GM12878 (cell line): ENCODE data around the gene KCND2. TPM values are rescaled to one million over a fixed set of nuclear protein-coding genes. Genes with fewer than 3 reads are reported as not detected.

Source experiments
- ATAC-seq: fragments of 200-7000 bp; cut with Tn5 transposase; 3 replicates; pipeline ENCODE4 v1.9.1; 2020; ENCODE audit warnings: mild to moderate bottlenecking, moderate library complexity
- BruUV-seq: library from RNA; stranded (reverse); fragments of 400-500 nt; replicated peaks from 2 replicates; lab custom pipeline; 2021; lab: Mats Ljungman, UMichigan
- CTCF ChIA-PET: fragments of 300-600 bp; sonication (Branson Sonifier 250); formaldehyde crosslinking; extraction: SDS; loops from one replicate; lab custom pipeline; 2021; ENCODE audit warnings: inconsistent platforms; lab: Yijun Ruan, JAX
- POLR2A ChIA-PET: fragments of 350-600 bp; formaldehyde crosslinking; extraction: SDS; loops from one replicate; lab custom pipeline; 2021; ENCODE audit warnings: inconsistent platforms; lab: Charles Lee
- RAD21 ChIA-PET: fragments of 300-600 bp; sonication (Branson Sonifier 250); formaldehyde crosslinking; loops from one replicate; lab custom pipeline; 2023; ENCODE audit warnings: antibody characterized with exemption; ENCODE audit not compliant: unreplicated experiment; lab: Charles Lee
- SMC1A ChIA-PET: fragments of 300-600 bp; sonication (Branson Sonifier 250); formaldehyde crosslinking; loops from one replicate; lab custom pipeline; 2023; ENCODE audit not compliant: unreplicated experiment, uncharacterized antibody; lab: Charles Lee
- DNase-seq: peaks from one replicate; pipeline ENCODE4 v3.0.0-alpha.2; 2011; ENCODE audit warnings: low read depth, low spot score
- FAIRE-seq: peaks from 3 replicates; lab custom pipeline; 2011; peaks lifted over from hg19 to GRCh38; lab: Jason Lieb, UNC
- H2AFZ ChIP-seq: 2 replicates; pipeline ENCODE4 v1.6.0; 2011; ENCODE audit warnings: low read depth, low read length, control low read depth; ENCODE audit not compliant: control insufficient read depth
- H3K27ac ChIP-seq: 2 replicates; pipeline ENCODE4 v1.5.1; 2011; ENCODE audit warnings: control low read depth; ENCODE audit not compliant: control insufficient read depth, insufficient read depth
- H3K27me3 ChIP-seq, 2 experiments: replicated peaks in 1 of 2; 2 replicates each; pipeline versions ENCODE4 v1.6.0 to v1.6.1; 2011; ENCODE audit warnings: low read length in 1 of 2; ENCODE audit not compliant: control insufficient read depth in 2 of 2, insufficient read depth in 2 of 2
- H3K36me3 ChIP-seq, 2 experiments: 2 replicates each; pipeline ENCODE4 v1.5.1; 2011; ENCODE audit warnings: low read length in 1 of 2; ENCODE audit not compliant: control insufficient read depth in 2 of 2, insufficient read depth in 2 of 2
- H3K4me1 ChIP-seq: 2 replicates; pipeline ENCODE4 v1.6.1; 2011; ENCODE audit warnings: mild to moderate bottlenecking, low read length, moderate library complexity, mixed read lengths; ENCODE audit not compliant: control insufficient read depth, insufficient read depth
- H3K4me2 ChIP-seq: 2 replicates; pipeline ENCODE4 v1.6.0; 2011; ENCODE audit warnings: control low read depth; ENCODE audit not compliant: control insufficient read depth, insufficient read depth
- H3K4me3 ChIP-seq: fragments of 200-600 bp; sonication (generic); 2 replicates; pipeline ENCODE4 v1.5.1; 2016
- H3K79me2 ChIP-seq: 2 replicates; pipeline ENCODE4 v1.6.0; 2011; ENCODE audit warnings: low read length; ENCODE audit not compliant: control insufficient read depth, insufficient read depth
- H3K9ac ChIP-seq: 2 replicates; pipeline ENCODE4 v1.8.0; 2011; ENCODE audit warnings: low read length, control low read depth, mixed read lengths; ENCODE audit not compliant: control insufficient read depth, insufficient read depth
- H3K9me3 ChIP-seq: replicated peaks from 3 replicates; pipeline ENCODE4 v1.5.1; 2011; ENCODE audit warnings: mild to moderate bottlenecking, low read length; ENCODE audit not compliant: control insufficient read depth, insufficient read depth
- H4K20me1 ChIP-seq: 2 replicates; pipeline ENCODE4 v1.6.0; 2011; ENCODE audit not compliant: control insufficient read depth, insufficient read depth
- CBX3 ChIP-seq: fragments of 200-600 bp; sonication (generic); IDR thresholded peaks from 2 replicates; pipeline ENCODE4 v1.6.1; 2016; ENCODE audit warnings: low read depth, borderline replicate concordance
- CBX5 ChIP-seq: sonication (generic); IDR thresholded peaks from 2 replicates; pipeline ENCODE4 v1.6.1; 2016; ENCODE audit warnings: low read depth, moderate library complexity, mild to moderate bottlenecking, inconsistent platforms
- FOXM1 ChIP-seq: IDR thresholded peaks from 2 replicates; pipeline ENCODE4 v1.6.1; 2012; ENCODE audit warnings: low read depth, mild to moderate bottlenecking, inconsistent platforms, low read length, moderate library complexity
- MTA2 ChIP-seq: fragments of 450-650 bp; IDR thresholded peaks from 2 replicates; pipeline ENCODE4 v1.6.1; 2016; ENCODE audit warnings: low read depth, mild to moderate bottlenecking, moderate library complexity
- NFYA ChIP-seq: IDR thresholded peaks from 2 replicates; pipeline ENCODE4 v1.6.1; 2011; ENCODE audit warnings: low read depth, mild to moderate bottlenecking, low read length, improper control_type of control experiment, borderline replicate concordance
- RB1 ChIP-seq: fragments of 450-650 bp; formaldehyde crosslinking; IDR thresholded peaks from 2 replicates; pipeline ENCODE4 v1.6.1; 2017; ENCODE audit warnings: mild to moderate bottlenecking, borderline replicate concordance
- RFX5 ChIP-seq: IDR thresholded peaks from 2 replicates; pipeline ENCODE4 v1.6.1; 2011; ENCODE audit warnings: low read depth, low read length, improper control_type of control experiment
- SP1 ChIP-seq: IDR thresholded peaks from one replicate; pipeline ENCODE4 v1.6.1; 2011; ENCODE audit warnings: low read depth, low read length
- ZNF207 ChIP-seq: fragments of 450-650 bp; IDR thresholded peaks from 2 replicates; pipeline ENCODE4 v1.6.1; 2014; ENCODE audit warnings: antibody characterized with exemption, mild to moderate bottlenecking, borderline replicate concordance
- WGBS: methylation state at CpG from one replicate; pipeline ENCODE4 v1.1.6; 2016; ENCODE audit warnings: low lambda C conversion rate; ENCODE audit not compliant: insufficient replicate concordance, insufficient coverage; ENCODE audit errors: missing lambda C conversion rate; 5-methylcytosine and 5-hydroxymethylcytosine counted together
- in situ Hi-C: fragments of 300-500 bp; cut with MboI; formaldehyde crosslinking; loops from 9 replicates; pipeline ENCODE4 v1.14.3; 2018; ENCODE audit warnings: mixed read lengths
- intact Hi-C: fragments of 100-400 bp; cut with micrococcal nuclease; formaldehyde crosslinking; loops from one replicate; pipeline ENCODE4 v1.14.2; 2022; ENCODE audit not compliant: unreplicated experiment
- polyA plus RNA-seq, 11 experiments: library from polyadenylated mRNA; depleted of rRNA in 4 of 11; unstranded in 6 of 11; stranded (reverse) in 5 of 11; fragments of >200 nt; fragmentation: Nextera tagmentation in 4 of 11; fragmentation: Illumina TruSeq in 1 of 11; extraction: Ambion mirVana in 4 of 11; extraction: Trizol in 1 of 11; gene quantifications; 1 replicate in 1 of 11; 2 replicates in 10 of 11; pipeline versions ENCODE4 v1.2.1 to v1.2.3, GENCODE V29; 2011 to 2016; ENCODE audit warnings: inconsistent platforms in 2 of 11, missing spikeins in 2 of 11, low read depth in 1 of 11
- total RNA-seq, 4 experiments: library from RNA; depleted of rRNA in 3 of 4; stranded (reverse); fragments of >200 nt in 3 of 4; fragmentation: Illumina TruSeq in 1 of 4; extraction: Trizol in 1 of 4; gene quantifications; 2 replicates each; pipeline versions ENCODE4 v1.2.1 to v1.2.3, GENCODE V29; 2013 to 2021
- TF ChIP-seq, protein P1 (sequence below): fragments of 450-650 bp; formaldehyde crosslinking; IDR thresholded peaks from 2 replicates; pipeline ENCODE4 v1.5.0; 2022; ENCODE audit warnings: mild to moderate bottlenecking, missing genetic modification characterization
- TF ChIP-seq, protein P2 (sequence below): IDR thresholded peaks from 2 replicates; pipeline ENCODE4 v1.6.1; 2012; ENCODE audit warnings: low read depth, low read length, improper control_type of control experiment
- TF ChIP-seq, protein P3 (sequence below): fragments of 450-650 bp; conservative IDR thresholded peaks from 2 replicates; pipeline ENCODE4 v1.6.1; 2017; ENCODE audit warnings: mild to moderate bottlenecking, moderate library complexity

KCND2 gene
- total and polyA plus RNA-seq, 10 of the 15 experiments (the other 5 are each of a cell fraction or from before 2014, with no cell fraction given), result 3.6 to 22.3 (median 6.3) TPM

DNA sequence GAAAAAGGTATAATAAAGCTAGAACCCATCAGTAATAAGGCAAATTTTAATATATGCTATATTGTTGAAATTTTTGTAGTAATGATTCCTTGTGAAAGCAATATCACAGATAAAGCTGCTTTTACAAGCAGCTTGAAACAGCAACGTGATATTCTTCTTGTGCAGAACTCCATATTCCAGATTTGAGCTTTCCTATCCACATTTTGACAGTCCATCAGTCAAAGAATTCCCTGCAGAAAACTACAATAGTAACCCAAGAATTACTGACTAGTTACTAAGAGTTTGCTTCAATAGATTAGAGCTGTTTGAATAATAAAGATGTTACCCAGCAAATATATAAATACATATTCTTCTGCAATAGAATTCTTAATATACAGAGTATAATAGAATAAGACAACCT is 291.2 kb downstream of the KCND2 start:
- no peaks in the 10 kb centered on the region for H3K9me3 ChIP-seq
- WGBS, result 0% methylated on average over 1 of the region's 1 CpG
- DNase-seq (no peak), ATAC-seq (no peak), FAIRE-seq (no peak)
- SMC1A ChIA-PET, result interaction anchor here (1.1 to 2.0 kb wide), 4 partner anchors 9 to 14 kb away, joined by 3 to 6 read pairs (median 4); no protein-coding TSS in a partner anchor
- H3K4me3 ChIP-seq, result no peak overlapping the region
- H3K4me2 ChIP-seq, result no peak overlapping the region
- no peaks in the 10 kb centered on the region for H3K4me1 ChIP-seq
- CTCF ChIA-PET, result interaction anchor here (0.8 to 2.0 kb wide), 3 partner anchors 9 to 12 kb away, joined by 3 to 10 read pairs (median 3); no protein-coding TSS in a partner anchor
- H2AFZ ChIP-seq, result no peak overlapping the region
- H3K36me3 ChIP-seq, result no peaks in the 10 kb centered on the region; a peak in 1 of 4 replicates
- intact Hi-C loops (no loop called here), in situ Hi-C loops (loop anchor here (25.0 kb wide), 1 partner anchor 1302 kb away; no protein-coding TSS in a partner anchor)
- TF ChIP-seq, protein P1, sequence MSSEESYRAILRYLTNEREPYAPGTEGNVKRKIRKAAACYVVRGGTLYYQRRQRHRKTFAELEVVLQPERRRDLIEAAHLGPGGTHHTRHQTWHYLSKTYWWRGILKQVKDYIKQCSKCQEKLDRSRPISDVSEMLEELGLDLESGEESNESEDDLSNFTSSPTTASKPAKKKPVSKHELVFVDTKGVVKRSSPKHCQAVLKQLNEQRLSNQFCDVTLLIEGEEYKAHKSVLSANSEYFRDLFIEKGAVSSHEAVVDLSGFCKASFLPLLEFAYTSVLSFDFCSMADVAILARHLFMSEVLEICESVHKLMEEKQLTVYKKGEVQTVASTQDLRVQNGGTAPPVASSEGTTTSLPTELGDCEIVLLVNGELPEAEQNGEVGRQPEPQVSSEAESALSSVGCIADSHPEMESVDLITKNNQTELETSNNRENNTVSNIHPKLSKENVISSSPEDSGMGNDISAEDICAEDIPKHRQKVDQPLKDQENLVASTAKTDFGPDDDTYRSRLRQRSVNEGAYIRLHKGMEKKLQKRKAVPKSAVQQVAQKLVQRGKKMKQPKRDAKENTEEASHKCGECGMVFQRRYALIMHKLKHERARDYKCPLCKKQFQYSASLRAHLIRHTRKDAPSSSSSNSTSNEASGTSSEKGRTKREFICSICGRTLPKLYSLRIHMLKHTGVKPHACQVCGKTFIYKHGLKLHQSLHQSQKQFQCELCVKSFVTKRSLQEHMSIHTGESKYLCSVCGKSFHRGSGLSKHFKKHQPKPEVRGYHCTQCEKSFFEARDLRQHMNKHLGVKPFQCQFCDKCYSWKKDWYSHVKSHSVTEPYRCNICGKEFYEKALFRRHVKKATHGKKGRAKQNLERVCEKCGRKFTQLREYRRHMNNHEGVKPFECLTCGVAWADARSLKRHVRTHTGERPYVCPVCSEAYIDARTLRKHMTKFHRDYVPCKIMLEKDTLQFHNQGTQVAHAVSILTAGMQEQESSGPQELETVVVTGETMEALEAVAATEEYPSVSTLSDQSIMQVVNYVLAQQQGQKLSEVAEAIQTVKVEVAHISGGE (CRISPR knock-in tag), result no peak
- TF ChIP-seq CBX3, result no peak
- TF ChIP-seq MTA2, result no peak
- TF ChIP-seq RFX5, result no peak
- TF ChIP-seq SP1, result no peak
- TF ChIP-seq ZNF207, result no peak
- no peak for TF ChIP-seq NFYA
- TF ChIP-seq, protein P2, sequence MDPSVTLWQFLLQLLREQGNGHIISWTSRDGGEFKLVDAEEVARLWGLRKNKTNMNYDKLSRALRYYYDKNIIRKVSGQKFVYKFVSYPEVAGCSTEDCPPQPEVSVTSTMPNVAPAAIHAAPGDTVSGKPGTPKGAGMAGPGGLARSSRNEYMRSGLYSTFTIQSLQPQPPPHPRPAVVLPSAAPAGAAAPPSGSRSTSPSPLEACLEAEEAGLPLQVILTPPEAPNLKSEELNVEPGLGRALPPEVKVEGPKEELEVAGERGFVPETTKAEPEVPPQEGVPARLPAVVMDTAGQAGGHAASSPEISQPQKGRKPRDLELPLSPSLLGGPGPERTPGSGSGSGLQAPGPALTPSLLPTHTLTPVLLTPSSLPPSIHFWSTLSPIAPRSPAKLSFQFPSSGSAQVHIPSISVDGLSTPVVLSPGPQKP, result no peak
- TF ChIP-seq RB1, result no peak
- no peak for TF ChIP-seq FOXM1
- TF ChIP-seq CBX5, result no peak
- TF ChIP-seq, protein P3, sequence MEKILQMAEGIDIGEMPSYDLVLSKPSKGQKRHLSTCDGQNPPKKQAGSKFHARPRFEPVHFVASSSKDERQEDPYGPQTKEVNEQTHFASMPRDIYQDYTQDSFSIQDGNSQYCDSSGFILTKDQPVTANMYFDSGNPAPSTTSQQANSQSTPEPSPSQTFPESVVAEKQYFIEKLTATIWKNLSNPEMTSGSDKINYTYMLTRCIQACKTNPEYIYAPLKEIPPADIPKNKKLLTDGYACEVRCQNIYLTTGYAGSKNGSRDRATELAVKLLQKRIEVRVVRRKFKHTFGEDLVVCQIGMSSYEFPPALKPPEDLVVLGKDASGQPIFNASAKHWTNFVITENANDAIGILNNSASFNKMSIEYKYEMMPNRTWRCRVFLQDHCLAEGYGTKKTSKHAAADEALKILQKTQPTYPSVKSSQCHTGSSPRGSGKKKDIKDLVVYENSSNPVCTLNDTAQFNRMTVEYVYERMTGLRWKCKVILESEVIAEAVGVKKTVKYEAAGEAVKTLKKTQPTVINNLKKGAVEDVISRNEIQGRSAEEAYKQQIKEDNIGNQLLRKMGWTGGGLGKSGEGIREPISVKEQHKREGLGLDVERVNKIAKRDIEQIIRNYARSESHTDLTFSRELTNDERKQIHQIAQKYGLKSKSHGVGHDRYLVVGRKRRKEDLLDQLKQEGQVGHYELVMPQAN, result no peak
- POLR2A ChIA-PET, result no interaction called here
- H3K27me3 ChIP-seq, result no peaks in the 10 kb centered on the region
- no peak overlapping the region for H3K27ac ChIP-seq
- BruUV-seq, result no TSS peak
- no peaks in the 10 kb centered on the region for H4K20me1 ChIP-seq
- H3K9ac ChIP-seq, result no peak overlapping the region
- RAD21 ChIA-PET, result no interaction called here
- no peaks in the 10 kb centered on the region for H3K79me2 ChIP-seq
